GM21390 (cell line): ENCODE measurements around the gene GPR152.
"Not testable (repeated sequence)": the region's sequence is repeated elsewhere in the genome, so short reads cannot be mapped to it uniquely, and the experiment has no call there.

Source experiments
- ATAC-seq: cut with Tn5 transposase; IDR thresholded peaks from one replicate; pipeline ENCODE4 v1.9.1; 2021; ENCODE audit not compliant: unreplicated experiment

GPR152 gene

DNA sequence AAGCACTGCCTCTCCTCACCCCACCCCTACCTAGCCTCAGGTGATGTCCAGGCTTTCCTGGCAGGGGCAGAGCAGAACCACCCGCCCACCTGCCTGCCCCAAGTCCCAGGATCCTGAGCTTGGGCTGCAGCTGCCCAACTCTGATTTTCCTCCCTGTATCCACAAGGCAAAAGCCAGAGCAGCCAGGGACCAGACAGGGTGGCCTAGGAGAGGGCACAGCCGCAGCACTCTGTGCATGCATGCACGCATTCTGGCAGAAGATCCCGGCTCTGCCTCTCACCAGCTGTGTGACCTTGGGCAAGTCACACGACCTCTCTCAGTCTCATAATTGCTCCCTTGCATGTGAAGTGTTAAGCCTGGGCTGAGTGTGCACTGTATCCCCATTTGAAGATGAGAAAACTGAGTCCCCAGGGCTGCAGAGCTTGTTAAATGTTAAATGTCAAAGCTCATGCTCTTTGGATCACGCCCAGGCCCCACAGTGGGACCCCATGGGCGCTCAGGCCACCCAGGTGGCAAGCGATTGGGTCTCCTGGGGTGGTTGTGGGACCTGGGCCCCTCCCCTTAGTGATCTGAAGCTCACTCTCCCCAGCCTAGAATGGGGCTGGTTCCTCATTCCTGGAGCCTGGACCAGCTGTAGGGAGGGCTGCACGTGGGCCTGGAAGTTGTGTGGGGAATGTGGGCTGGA lies 39.9 kb downstream of the GPR152 start:
- ATAC-seq: no peak

DNA sequence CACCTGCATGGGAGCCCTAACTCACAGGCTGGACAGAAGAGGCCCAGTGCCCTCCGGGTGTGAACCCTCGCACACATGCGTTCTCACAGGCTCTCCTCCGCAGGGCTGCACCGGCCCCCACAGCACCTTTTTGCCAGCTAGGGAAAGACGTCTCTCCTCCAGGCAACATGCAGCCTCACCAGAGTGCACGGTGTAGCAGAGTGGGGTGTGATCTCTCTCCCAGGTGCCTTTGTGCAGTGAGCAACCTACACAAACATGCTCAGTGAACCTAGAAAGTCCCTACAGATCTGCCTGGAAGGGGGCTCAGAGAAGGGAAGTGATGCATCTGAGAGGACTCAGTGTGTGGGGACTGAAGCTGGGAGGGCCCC lies 40.8 kb downstream of the GPR152 start:
- no peak for ATAC-seq

DNA sequence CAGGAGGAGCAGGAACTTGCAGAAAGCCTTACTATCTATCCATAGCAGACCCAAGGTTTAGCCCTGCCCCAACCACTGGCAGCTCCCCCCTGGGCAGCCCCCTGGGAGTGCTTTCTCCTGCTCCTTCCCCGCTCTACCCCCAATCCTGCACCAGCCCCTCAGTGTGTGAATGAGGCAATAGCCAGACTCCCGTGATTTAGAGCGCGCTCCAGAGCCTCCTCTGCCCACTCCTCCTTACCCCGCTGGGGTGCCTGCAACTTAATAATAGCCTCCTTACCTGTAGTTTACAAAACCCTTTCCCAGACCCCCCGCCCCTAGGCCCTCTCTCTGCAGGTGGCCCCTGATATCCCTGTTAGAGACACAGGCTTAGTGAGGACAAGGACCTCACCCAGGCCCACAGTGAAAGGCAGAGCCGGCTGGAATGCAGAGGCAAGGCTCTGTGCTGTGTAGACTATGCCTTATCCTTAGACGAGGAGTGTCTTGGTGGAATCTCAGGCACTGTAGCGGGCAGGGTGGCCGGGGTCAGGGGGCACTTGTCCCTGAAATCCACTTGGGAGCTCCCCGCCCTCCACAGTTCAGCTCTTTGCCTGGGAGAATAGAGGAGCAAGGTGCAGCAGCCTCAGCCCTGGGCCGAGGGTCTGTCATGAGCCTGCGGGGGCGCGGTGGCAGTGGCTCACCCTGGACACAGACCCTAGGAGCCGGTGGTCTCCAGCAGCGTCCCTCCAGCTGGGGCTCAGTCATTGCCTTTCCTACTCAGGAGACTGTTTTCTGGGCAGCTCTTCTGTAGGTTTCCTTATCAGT lies 41.3 kb downstream of the GPR152 start:
- no peak for ATAC-seq

DNA sequence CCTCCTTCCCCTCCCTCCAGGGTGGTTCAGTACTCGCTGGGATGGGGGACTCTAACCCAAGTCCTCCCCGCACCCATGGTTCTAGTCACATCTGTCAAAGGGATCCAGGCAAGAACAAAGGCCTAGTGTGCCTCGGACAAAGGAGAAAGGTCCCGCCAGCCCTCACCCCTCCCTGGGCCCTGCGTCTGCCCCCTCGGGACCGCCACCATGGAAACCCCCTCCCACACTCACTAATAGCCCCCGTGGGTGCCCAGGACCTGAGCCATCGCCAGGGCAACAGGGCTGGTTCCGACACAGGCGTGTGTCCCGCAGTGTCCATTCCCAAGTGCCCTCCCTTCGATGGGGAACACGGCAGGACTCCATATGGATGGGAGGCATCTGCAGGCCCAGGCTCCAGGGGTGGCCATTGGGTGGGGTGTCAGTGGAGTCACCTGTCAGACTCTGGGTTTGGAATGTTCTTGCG lies 42.1 kb downstream of the GPR152 start:
- ATAC-seq: no peak

DNA sequence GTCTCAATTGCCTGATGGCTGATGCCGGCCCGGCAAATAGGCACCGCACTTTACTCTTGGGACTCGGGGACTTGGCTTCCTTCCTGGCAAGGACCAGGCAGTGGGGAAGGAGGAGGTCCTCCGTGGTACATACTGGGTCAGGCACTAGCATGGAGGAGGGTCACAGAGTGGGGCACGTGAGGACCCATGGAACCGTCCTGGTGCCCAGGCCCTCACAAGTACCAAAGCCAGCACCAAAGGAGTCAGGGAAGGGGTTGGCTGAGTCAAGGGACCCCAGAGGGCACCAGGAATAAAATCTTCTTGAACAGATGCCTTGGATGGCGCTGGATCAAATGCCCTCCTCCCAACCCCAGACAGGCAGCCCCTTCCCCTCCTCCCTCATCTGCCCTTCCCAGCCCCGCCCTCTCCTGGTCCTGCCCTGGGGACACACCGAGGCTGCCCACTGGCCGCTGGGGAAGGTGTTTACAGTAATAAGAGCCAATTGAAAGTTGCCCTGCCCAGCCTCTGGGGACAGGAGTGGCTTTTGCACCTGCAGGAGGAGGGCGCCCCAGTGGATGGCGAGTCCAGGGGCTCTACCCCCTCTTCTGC lies 42.7 kb downstream of the GPR152 start:
- no peak for ATAC-seq

DNA sequence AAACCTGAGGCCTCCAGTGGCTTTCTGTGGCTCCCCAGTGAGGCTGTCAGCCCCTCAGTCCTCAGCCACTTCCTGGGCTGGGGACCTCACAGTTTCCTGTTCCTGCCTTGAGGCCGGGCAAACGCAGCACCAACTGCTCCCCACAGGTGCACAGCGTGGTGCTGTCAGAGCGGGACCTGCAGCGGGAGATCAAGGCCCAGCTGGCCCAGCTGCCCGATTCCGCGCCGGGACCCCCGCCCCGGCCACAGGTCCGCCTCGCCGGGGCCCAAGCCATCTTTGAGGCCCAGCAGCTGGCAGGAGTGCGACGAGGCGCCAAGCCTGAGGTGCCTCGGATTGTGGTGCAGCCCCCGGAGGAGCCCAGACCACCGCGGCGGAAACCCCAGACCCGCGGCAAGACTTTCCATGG lies 43.3 kb downstream of the GPR152 start:
- ATAC-seq: no peak

DNA sequence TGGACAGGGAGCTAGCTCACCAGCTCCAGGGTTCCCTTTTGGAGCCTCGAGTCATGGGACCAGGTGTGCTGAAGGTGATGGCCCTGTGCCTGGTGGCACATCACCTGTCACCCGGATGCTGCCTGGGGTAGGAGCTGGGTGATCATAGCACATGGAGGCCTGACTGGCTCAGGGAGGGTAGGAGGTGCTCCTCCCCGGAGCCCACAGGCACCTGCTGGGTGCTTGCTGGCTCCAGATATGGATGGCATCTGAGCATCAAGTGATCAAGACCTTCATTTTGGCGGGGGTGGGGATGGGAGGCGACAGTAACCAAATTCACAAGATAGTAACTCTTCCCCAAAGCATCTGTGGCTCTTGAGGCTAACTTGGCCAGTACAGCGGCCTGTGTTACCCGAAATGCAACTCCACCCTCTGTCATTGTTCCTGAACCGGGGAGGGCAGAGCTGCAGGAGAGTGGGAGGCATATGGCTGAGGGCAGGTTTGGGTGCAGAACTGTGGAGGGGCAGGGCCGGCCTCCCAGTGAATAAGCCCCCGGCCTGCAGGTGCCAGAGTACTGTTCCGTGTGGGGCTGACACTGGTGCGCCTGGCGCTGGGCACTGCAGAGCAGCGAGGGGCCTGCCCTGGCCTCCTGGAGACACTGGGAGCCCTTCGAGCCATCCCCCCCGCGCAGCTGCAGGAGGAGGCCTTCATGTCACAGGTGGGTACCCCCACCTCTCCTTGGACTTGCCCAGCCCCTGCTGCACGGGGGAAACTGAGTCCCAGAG lies 43.9 kb downstream of the GPR152 start:
- no peak for ATAC-seq

DNA sequence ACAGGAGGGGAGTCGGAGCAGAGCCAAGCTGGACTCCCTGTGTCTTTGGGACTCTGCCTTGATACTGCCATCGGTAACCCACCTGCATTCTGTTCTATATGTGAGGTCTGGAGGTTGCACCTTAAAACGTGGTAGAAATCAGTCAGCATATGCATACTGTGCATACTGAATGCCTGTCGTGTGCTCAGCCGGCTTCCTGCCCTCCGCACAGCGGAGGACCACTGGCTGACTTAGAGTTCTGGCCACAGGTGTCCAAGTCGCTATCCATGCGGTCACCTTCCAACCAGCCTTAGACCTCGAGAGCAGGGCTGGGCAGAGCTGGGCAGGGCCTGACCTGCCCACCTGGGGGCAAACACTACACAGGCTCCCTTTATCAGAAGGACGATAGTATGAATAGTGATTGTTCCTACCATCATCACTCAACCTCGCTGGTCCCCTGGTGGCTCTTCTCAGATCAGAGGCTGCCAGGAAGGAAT lies 44.8 kb downstream of the GPR152 start:
- no peak for ATAC-seq

DNA sequence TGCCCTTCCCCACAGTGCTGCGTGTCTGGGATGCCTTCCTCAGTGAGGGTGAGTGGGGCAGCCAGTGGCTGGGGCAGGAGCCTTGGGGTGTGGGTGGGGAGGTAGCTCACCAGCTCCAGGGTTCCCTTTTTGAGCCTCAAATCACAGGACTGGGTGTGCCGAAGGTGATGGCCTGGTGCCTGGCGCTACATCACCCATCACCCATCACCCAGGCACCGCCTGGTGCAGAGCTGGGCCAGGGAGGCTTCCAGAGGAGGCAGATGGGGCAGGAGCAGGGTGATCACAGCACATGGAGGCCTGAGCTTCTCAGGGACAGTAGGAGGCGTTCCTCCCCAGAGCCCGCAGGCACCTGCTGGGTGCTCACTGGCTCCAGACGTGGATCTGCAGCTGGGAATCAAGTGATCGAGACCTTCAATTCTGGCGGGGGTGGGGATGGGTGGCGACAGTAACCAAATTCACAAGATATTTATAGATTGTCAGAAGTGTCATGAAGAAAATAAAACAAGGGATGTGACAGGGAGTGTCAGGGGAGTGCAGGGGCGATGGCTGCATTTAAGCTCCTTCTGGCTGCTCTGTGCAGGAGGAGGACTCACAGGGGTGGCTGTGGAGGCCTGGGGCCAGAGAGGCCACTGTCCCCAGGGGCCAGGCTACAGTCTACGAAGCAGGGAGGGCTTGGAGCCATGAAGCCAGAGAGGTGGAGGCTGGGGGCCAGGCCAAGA lies 45.4 kb downstream of the GPR152 start:
- ATAC-seq: no peak

DNA sequence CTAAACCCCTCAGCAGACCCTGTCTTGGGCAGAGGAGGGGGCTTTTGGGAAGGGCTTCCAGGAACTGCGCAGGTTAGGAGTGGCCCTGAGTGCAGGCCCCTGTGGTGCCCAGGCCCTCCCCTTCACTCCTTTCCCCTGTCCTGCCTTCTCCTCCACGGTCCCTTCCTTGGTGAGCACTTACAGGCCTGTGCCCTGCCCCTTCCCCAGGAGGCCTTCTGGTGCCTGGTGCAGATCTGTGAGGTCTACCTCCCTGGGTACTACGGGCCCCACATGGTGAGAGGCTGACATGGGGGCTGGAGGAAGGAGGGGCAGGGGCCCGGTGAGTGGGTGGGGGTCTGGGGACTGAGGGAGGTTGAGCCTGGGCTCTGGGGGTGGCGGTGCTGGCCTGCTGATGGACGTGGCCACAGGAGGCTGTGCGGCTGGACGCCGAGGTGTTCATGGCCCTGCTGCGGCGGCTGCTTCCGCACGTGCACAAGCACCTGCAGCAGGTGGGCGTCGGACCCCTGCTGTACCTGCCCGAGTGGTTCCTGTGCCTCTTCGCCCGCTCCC lies 46.0 kb downstream of the GPR152 start:
- no peak for ATAC-seq

DNA sequence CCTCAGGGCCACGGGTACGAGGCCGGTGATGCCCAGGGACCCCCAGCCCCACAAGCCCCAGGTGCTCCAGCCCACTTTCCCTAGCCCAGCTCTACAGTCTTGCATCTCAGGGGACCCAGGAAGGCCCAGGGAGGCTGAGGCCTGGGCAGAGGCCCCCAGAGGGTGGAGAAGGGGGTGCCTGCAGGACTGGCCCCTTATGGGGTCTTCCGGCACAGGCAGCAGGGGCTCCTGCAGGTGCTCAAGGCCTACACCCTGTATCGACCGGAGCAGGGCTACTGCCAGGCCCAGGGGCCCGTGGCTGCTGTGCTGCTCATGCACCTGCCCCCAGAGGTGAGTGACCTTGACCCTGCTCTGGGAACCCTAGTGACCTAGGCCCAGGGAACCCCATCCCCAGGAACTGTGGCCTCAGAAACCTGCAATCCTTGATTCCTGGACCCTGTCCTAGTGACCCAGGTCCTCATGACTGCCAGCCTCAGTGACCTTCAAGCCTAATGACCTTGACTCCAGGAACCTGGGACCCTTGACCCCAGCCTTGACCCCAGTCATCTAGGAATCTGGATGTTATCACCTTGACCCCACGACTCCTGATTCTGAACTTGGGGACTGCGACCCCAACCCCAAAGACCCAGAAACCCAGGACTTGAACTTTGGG lies 46.7 kb downstream of the GPR152 start:
- ATAC-seq: no peak

DNA sequence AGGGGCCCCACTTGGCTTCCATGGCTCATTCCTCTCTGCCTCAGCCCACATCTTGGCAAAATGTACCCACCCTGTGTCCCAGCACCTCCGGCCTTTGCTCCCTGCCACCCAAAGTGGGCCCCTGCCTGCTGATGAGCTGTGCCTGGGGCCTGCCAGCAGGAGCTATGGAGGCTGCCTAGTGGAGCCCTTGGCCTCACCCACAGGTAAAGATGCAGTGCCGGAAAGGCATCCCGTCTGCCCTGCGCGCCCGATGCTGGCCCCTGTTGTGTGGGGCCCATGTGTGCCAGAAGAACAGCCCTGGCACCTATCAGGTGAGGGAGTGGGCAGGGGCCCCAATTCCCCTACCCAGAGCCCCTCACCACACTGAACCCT lies 47.3 kb downstream of the GPR152 start:
- ATAC-seq: no peak

DNA sequence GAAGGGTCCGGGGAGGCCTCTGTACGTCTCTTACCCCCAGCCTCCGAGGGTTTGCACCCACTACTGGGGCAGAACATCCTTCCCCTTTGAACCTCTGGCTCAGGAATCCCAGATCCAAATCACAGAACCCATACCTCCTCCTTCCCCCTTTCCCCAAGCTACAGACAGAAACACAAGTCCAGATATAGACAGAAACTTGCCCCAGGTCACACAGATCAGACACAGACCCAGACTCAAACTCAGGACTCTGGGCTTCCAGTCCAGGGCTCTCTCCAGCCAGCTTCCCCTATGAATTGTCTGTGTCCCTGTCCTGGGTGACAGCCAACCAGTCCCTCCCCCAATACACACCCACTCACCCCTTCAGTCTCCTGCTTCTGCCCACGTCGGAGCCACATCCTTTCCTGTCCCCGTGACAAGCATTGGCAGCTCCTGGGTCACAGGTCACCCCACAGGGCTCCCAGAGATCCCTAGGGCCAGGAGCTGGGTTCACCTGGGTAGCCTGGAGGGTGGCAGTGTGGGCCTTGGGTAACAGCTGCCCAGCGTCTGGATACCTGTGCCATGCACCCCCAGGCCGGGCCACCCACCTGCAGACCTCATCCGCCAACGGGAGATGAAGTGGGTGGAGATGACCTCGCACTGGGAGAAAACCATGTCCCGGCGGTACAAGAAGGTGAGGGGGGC lies 47.9 kb downstream of the GPR152 start:
- ATAC-seq: no peak

DNA sequence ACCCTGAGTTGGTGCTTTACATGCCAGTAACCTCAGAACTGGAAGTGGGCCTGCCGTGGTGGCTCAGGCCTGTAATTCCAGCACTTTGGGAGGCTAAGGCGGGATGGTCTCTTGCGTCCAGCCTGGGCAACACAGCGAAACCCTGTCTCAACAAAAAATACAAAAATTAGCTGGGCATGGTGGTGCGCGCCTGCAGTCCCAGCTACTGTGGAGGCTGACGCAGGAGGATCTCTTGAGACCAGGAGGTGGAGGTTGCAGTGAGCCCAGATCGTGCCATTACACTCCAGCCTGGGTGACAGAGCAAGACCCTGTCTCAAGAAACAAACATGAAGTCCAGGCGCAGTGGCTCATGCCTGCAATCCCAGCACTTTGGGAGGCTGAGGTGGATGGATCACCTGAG lies 49.4 kb downstream of the GPR152 start:
- ATAC-seq: not testable (repeated sequence)

DNA sequence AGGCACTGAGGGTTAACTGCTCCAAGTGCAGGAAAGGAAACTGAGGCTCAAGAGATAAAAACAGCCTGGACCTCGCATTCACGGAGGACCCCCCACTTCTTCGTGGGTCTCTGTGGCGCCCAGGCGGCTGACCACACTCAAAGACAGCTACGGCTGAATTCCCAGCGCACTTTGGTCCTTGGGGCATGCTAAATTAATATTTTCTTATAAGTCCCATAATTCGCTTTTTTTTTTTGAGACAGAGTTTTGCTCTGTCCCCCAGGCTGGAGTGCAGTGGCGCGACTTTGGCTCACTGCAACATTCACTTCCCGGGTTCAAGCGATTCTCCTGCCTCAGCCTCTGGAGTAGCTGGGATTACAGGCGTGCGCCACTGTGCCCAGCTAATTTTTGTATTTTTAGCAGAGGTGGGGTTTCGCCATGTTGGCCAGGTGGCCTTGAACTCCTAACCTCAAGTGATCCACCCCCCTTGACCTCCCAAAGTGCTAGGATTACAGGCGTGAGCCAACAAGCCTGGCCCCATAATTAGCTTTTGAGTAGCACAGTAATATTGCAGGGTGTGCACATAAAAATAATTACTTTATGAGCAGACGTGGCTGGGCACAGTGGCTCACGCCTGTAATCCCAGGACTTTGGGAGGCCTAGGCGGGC lies 50.2 kb downstream of the GPR152 start:
- not testable (repeated sequence) for ATAC-seq

DNA sequence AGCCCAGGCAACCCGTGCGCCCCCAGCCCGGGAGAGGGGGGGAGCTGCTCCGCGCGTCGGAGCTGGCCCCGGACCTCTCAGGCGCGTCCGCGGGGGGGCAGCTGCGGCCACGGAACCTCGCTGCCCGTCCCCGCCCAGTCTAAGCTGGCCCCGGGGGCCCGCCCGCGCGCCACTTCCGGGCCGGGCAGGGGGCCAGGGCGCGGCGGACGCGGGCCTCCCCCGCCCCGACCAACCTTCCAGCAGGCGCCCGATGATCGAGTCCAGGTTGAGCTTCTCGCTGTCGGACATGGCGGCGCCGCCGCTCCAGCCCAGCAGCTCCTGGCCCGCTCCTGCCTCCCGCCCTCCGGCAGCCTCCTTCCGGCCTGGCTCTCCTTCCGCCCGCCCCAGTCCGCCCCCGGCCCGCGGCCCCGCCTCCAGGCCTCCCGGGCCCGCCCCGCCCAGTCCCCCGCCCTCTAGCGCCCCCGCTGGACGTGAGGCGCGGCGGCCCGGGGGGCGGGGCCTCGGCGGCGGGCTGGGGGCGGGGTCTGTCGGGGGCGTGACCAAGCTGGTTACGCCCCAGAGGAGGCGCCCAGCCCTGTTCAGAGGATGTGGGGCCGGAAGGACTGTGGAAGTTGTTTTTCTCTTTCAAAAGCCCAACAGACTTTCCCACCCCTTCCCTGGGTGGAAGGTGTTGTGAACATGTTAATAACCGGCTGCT lies 50.9 kb downstream of the GPR152 start, which contains the start of gene PPP1CA:
PPP1CA (minus strand) TSS at position 364 of the 697 bp plus-strand sequence; CDS start at position 288, 76 bp downstream.
- ATAC-seq: peak; percentile 57
